ENCODE data around the gene ANKH. TPM values are rescaled to one million over a fixed set of nuclear protein-coding genes. Genes with fewer than 3 reads are reported as not detected.
"Not testable (repeated sequence)": the region's sequence is repeated elsewhere in the genome, so short reads cannot be mapped to it uniquely, and the experiment has no call there.

ANKH gene
- total RNA-seq, 4 donors from 2014 or later: 31.2 to 55.2 (median 34.7) TPM

DNA sequence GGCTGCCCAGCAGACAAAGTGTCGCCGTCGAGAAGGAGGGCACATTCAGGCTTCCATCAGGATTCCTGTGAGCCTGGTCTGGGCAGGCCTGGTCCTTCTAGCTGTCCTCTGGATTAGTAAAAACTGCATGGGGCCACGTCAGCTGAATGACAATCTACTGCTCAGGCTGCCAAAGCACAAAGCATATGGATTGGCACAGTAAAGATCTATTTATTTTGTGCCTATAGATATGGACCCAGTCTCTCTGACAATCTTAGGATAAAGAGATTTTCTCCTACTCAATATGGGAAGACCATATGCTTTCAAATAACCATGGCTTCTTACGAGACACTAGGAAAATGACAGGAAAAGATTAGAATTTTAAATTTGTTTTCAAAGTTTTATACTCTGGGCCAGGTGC lies 24.1 kb downstream of the ANKH start:
- no peak for DNase-seq
- Histone ChIP-seq H3K27me3 (no peaks in the 10 kb centered on the region), H3K27ac (no peak overlapping the region), H3K9me3 (no peaks in the 10 kb centered on the region), H3K4me3 (replicated peaks in 1 of 3) (no peak overlapping the region), H3K4me1 (peaks cover 0 to 9% of the 10 kb centered on the region in 2 donors), H3K36me3 (no peaks in the 10 kb centered on the region)
- 96 to 98% methylated on average over 5 of the region's 5 CpGs for WGBS, 2 donors
- intact Hi-C loops (cut with DNase I): no loop called here
- TF ChIP-seq POLR2A (IDR thresholded peaks at IDR 0.05) (no peak), CTCF (IDR thresholded peaks at IDR 0.05) (no peak)

DNA sequence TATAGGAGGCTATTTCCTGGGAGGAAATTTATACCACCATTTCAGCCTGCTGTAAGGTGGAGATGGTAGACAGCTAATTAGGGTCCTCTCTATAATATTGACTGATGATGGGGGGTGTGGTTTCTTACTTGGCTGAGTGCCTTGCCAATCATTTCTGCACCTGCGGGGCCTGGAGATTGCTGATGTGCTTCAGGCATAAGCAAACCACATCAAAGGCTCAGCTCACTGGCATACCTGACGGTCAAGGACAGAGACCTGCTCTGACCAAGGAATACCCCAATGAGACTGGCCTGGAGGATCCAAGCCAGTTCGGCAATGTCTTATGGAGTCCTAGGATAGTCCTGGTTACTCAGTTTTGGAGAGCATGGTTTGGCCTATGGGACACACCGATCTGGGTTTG lies 29.5 kb downstream of the ANKH start:
- intact Hi-C loops (cut with DNase I): no loop called here
- no peak overlapping the region for H3K27ac ChIP-seq
- TF ChIP-seq CTCF (IDR thresholded peaks at IDR 0.05): no peak
- no peak for TF ChIP-seq POLR2A (IDR thresholded peaks at IDR 0.05)

GRCh38 chr5:14840624-14841023 lies 31.0 kb downstream of the ANKH start:
- Histone ChIP-seq H3K9me3 (no peaks in the 10 kb centered on the region), H3K4me1 (peaks cover 0 to 14% of the 10 kb centered on the region in 2 donors), H3K4me3 (replicated peaks in 1 of 3) (no peak overlapping the region), H3K27me3 (no peaks in the 10 kb centered on the region), H3K27ac (no peak overlapping the region), H3K36me3 (no peaks in the 10 kb centered on the region)
- intact Hi-C loops (cut with DNase I): no loop called here
- WGBS, 2 donors: 94% methylated on average over 3 of the region's 3 CpGs
- DNase-seq: no peak
- TF ChIP-seq POLR2A (IDR thresholded peaks at IDR 0.05) (no peak), CTCF (IDR thresholded peaks at IDR 0.05) (no peak)

More for the DNA sequence above, 29.5 kb downstream of the ANKH start:
- Histone ChIP-seq H3K36me3 (no peaks in the 10 kb centered on the region), H3K9me3 (no peaks in the 10 kb centered on the region), H3K27me3 (no peaks in the 10 kb centered on the region), H3K4me3 (replicated peaks in 1 of 3) (no peak overlapping the region), H3K4me1 (peaks cover 0 to 14% of the 10 kb centered on the region in 2 donors)
- 86 to 100% methylated on average over 1 to 4 of the region's 4 CpGs for WGBS, 2 donors
- DNase-seq: no peak

- WGBS, 2 donors: 91 to 92% methylated on average over 15 of the region's 15 CpGs
- H3K9me3 ChIP-seq: no peaks in the 10 kb centered on the region
- H3K4me3 ChIP-seq (replicated peaks in 1 of 3): no peak overlapping the region
- no peak overlapping the region for H3K27ac ChIP-seq
- no peak for DNase-seq
- TF ChIP-seq CTCF (IDR thresholded peaks at IDR 0.05) (no peak), POLR2A (IDR thresholded peaks at IDR 0.05) (no peak)
- intact Hi-C loops (cut with DNase I): no loop called here
- H3K36me3 ChIP-seq: no peaks in the 10 kb centered on the region
- peaks cover 0 to 5% of the 10 kb centered on the region in 2 donors for H3K4me1 ChIP-seq
- no peaks in the 10 kb centered on the region for H3K27me3 ChIP-seq
These were observed 32.9 kb downstream of the ANKH start for GRCh38 chr5:14838396-14839319.

DNA sequence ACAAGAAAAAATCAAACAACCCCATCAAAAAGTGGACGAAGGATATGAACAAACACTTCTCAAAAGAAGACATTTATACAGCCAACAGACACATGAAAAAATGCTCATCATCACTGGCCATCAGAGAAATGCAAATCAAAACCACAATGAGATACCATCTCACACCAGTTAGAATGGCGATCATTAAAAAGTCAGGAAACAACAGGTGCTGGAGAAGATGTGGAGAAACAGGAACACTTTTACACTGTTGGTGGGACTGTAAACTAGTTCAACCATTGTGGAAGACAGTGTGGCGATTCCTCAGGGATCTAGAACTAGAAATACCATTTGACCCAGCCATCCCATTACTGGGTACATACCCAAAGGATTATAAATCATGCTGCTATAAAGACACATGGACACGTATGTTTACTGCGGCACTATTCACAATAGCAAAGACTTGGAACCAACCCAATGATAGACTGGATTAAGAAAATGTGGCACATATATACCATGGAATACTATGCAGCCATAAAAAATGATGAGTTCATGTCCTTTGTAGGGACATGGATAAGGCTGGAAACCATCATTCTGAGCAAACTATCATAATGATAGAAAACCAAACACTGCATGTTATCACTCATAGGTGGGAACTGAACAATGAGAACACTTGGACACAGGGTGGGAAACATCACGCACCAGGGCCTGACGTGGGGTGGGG lies 34.0 kb downstream of the ANKH start:
- H3K27me3 ChIP-seq; H3K36me3 ChIP-seq; intact Hi-C loops (cut with DNase I); DNase-seq; H3K9me3 ChIP-seq; H3K4me1 ChIP-seq; H3K27ac ChIP-seq; H3K4me3 ChIP-seq (replicated peaks in 1 of 3): not testable (repeated sequence)
- 95 to 98% methylated on average over 6 to 7 of the region's 7 CpGs for WGBS, 2 donors
